Melanocyte of skin (primary cell): ENCODE results near the gene ASCC2. TPM values are rescaled to one million over a fixed set of nuclear protein-coding genes. Genes with fewer than 3 reads are reported as not detected.

Experiments
- small RNA-seq, 2 donors: library from RNA; depleted of rRNA; stranded (forward); fragments of <200 nt; gene quantifications; one replicate each; pipeline ENCODE3, GENCODE V24; 2012
- total RNA-seq, 2 donors: library from RNA; depleted of rRNA; stranded (reverse); fragments of >200 nt; gene quantifications; 2 replicates each; pipeline ENCODE4 v1.2.3, GENCODE V29; 2012

The ASCC2 gene, protein sequence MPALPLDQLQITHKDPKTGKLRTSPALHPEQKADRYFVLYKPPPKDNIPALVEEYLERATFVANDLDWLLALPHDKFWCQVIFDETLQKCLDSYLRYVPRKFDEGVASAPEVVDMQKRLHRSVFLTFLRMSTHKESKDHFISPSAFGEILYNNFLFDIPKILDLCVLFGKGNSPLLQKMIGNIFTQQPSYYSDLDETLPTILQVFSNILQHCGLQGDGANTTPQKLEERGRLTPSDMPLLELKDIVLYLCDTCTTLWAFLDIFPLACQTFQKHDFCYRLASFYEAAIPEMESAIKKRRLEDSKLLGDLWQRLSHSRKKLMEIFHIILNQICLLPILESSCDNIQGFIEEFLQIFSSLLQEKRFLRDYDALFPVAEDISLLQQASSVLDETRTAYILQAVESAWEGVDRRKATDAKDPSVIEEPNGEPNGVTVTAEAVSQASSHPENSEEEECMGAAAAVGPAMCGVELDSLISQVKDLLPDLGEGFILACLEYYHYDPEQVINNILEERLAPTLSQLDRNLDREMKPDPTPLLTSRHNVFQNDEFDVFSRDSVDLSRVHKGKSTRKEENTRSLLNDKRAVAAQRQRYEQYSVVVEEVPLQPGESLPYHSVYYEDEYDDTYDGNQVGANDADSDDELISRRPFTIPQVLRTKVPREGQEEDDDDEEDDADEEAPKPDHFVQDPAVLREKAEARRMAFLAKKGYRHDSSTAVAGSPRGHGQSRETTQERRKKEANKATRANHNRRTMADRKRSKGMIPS
- 10 to 100 TPM; 25.1 to 34.6 TPM for total RNA-seq

DNA sequence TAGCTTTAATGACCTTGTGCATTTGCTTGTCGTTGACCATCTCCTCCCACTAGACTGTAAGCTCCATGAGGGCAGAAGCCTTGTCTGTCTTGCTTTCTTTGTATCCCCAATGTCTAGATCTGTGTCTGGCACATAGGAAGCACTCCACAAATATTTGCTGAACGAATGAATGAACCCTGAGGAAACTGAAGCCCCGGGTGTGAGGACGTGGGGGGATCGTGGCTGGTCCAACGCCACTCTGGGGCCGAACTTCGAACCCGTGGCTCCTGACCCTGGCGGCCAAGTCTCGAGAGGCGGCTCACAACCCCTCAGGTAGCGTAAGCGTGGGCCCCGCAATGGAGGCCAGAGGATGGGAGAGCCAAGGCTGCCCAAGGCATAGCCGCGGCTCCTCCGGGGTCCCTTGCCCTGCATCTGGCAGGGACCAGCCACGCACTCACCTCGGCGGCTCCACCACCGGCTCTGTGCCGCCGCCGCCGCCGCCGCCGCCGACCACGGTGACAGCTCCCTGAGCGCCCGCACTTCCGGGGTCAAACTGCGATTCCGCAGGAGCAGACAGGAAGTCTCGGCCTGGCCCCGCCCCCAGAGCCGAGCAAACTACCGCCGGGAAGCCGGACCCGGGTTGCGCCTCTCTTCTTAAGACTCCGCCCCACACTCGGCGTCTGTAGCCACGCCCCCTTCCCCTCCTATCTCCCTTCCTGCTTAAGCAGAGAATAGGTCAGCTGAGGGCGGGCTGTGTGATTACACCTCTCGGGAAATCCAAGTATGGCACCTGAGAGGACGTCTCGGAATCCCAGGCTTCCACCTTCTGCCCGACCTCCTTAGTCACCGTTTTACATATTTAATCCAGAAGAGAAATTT lies at the start of gene ASCC2:
Gene ASCC2, minus strand, starts transcription at position 534 of the 858 bp plus-strand sequence. CDS start 5,949 bp downstream, outside the sequence.

DNA sequence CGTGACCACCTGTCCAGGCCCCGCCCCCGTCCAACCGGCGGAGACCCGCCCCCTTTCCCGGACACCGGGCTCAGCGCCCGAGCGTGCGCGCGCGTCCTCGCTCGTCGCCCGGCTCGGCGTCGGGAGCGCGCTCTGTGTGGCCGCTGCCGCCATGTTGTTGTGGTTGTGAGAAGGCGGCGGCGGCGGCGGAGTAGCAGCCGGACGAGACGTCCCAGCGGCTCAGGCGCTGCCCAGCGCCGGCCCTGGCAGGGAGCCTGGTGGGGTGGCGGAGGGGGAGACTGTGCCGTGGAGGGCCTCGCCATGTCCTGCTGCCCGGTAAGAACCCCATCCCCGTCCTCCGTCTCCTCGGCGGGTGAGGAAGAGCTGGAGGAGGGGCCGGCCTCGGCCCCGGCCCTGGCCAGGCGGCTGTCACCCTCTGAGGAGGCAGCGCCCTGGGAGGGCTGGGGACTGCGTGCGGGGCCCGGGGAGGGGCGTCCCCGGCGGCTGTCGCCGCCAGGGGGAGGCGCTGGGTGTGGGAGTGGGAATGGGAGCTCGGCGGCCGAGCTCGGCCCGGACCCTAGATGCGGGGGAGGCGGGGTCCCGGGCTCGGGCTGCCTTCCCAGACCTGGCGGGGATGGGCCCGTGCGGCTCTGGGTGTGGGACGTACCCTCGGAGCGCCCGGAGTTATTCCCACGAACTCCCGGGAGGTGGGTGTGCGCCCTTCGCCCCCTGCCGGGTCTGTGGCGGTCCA lies 45.1 kb upstream of the ASCC2 start, which contains the start of gene MTMR3:
Gene MTMR3, plus strand, starts transcription at position 130 of the 730 bp plus-strand sequence. CDS start 87,886 bp downstream, outside the sequence.

DNA sequence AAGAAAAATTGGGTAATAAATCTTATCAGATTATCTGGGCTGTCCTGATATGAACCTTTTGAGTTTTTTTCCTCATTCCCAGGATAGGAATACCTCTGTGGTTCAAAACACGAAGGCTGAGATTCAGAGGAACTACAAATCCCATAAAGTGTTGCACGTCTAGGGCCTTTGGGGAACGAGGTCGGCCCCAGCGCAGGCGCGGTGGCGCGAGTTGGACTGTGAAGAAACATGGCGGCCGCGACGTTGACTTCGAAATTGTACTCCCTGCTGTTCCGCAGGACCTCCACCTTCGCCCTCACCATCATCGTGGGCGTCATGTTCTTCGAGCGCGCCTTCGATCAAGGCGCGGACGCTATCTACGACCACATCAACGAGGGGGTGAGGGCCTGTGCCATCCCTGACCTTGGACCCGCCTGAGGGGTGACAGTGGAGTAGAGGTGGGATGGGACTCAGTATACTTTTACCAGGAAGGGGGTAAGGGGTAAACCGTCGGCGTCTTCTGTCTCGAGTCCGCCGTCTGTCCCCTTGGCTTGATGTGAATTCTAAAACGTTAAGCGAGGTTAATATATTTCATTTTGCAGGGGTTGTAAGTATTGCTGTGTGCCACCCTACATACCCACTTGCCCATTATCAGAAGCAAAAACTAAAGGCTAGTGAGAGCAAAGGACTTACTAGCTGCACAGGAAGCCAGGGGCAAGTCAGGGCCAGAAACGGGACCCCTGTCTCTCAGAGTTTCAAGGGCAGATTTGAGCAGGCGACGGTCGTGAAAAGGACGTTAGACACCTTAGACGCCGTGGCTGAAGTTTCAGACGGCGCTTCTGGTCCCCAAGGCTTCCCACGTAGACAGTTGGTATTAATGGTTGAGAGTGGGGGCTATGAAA lies 70.7 kb downstream of the ASCC2 start, which contains the start of gene UQCR10:
Gene UQCR10, plus strand, starts transcription at position 199 of the 881 bp plus-strand sequence. Its CDS starts 30 bp downstream, at position 229.

DNA sequence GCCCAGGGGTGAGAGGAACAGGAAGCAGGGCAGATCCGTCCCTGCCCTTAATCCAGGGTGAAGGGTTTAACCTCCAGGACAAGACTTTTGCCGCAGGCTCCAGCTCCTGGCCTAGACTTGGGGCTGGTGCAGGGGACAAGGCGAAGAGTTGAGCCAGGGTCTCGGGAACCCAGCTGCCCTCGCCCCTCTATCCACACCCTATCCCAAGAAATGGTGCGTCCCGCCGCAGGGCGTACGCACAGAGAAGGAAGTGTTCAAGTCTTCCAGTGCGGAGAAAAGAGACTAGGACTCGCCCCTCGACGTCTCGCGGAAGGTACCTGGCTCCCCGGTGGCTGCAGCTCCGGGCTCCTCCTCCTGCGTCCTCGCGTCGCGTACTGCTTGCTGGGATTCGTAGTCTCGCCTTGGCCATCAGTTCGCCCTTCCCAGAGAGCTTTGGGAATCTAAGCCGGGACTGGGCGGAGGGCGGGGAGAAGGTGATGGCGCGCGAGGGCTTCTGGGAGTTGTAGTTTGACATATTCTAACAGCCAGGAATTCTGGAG lies 71.4 kb downstream of the ASCC2 start, which contains the start of gene ZMAT5:
Gene ZMAT5, minus strand, starts transcription at position 376 of the 539 bp plus-strand sequence. CDS start 18,463 bp downstream, outside the sequence.

Small RNA genes lying within 50 kb of the gene (small RNA-seq; reads per million reads assigned to genes)
- gene RF00019 = 0 reads per million in 2 donors

Other genes with a start within 250 kb of the ASCC2 start
- gene NF2, start 234.6 kb downstream of the ASCC2 start, total RNA-seq = 10 to 100 TPM; 56.1 to 67.9 TPM
- not detected for gene CABP7, start 118.3 kb downstream of the ASCC2 start, total RNA-seq
- gene ZMAT5, start 71.3 kb downstream of the ASCC2 start, total RNA-seq = 10 to 100 TPM; 16.2 to 19.3 TPM
- 10 to 100 TPM; 63.3 to 88.6 TPM for gene UQCR10, start 70.9 kb downstream of the ASCC2 start, total RNA-seq
- 10 to 100 TPM; 18.6 to 20.6 TPM for gene MTMR3, start 44.9 kb upstream of the ASCC2 start, total RNA-seq
- not detected for gene HORMAD2, start 242.2 kb upstream of the ASCC2 start, total RNA-seq